ENCODE data around the gene TTLL11.

- TF ChIP-seq, protein P1, sequence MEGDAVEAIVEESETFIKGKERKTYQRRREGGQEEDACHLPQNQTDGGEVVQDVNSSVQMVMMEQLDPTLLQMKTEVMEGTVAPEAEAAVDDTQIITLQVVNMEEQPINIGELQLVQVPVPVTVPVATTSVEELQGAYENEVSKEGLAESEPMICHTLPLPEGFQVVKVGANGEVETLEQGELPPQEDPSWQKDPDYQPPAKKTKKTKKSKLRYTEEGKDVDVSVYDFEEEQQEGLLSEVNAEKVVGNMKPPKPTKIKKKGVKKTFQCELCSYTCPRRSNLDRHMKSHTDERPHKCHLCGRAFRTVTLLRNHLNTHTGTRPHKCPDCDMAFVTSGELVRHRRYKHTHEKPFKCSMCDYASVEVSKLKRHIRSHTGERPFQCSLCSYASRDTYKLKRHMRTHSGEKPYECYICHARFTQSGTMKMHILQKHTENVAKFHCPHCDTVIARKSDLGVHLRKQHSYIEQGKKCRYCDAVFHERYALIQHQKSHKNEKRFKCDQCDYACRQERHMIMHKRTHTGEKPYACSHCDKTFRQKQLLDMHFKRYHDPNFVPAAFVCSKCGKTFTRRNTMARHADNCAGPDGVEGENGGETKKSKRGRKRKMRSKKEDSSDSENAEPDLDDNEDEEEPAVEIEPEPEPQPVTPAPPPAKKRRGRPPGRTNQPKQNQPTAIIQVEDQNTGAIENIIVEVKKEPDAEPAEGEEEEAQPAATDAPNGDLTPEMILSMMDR (IDR thresholded peaks at IDR 0.05; ENCODE audit: low read depth, low read length, poor library complexity, severe bottlenecking) = no peak
- no peak for TF ChIP-seq EZH2phosphoT487 (IDR thresholded peaks at IDR 0.05; ENCODE audit: borderline replicate concordance, low read length)
Measured at GRCh38 chr9:121810489-121810888, 282.6 kb downstream of the TTLL11 start.

All from DOHH2 (cell line).